Upper lobe of right lung (tissue), 1 donor: ENCODE data around the gene AQP3. TPM values are rescaled to one million over a fixed set of nuclear protein-coding genes. Genes with fewer than 3 reads are reported as not detected.

Experiments used
- ATAC-seq: fragments of 200-7000 bp; cut with Tn5 transposase; one replicate; pipeline ENCODE4 v1.9.1; 2020; ENCODE audit warnings: mild to moderate bottlenecking, moderate library complexity
- DNase-seq: peaks from one replicate; pipeline ENCODE4 v3.0.0-alpha.2; 2020
- H3K27ac ChIP-seq: fragments of 200-600 bp; one replicate; pipeline ENCODE4 v1.8.0; 2022
- H3K27me3 ChIP-seq: fragments of 200-600 bp; one replicate; pipeline ENCODE4 v1.8.0; 2022; ENCODE audit warnings: mild to moderate bottlenecking
- H3K36me3 ChIP-seq: fragments of 200-600 bp; one replicate; pipeline ENCODE4 v1.8.0; 2022
- H3K4me1 ChIP-seq: fragments of 200-600 bp; one replicate; pipeline ENCODE4 v1.8.0; 2022
- H3K4me3 ChIP-seq: fragments of 200-600 bp; one replicate; pipeline ENCODE4 v1.8.0; 2022; ENCODE audit warnings: mild to moderate bottlenecking
- H3K9me3 ChIP-seq: fragments of 200-600 bp; one replicate; pipeline ENCODE4 v1.8.0; 2022
- intact Hi-C: fragments of 100-400 bp; cut with DNase I; formaldehyde crosslinking; loops from one replicate; pipeline ENCODE4 v1.11.0; 2022
- total RNA-seq: library from RNA; stranded (reverse); fragmentation: NEBNext Ultra II Directional; extraction: Animal tissue kit (Norgen Biotek cat#: 25700); gene quantifications from one replicate; pipeline ENCODE4 v1.2.1, GENCODE V29; 2021
- TF ChIP-seq, protein P1 (sequence below): fragments of 200-600 bp; IDR thresholded peaks from one replicate; pipeline ENCODE4 v1.8.0; 2022; ENCODE audit warnings: antibody characterized with exemption
- donor health status: DM: no; HTN: yes; CAD: no; lungs with severe emphysema.

AQP3 gene
- total RNA-seq, 1 donor from 2014 or later = 352 TPM

DNA sequence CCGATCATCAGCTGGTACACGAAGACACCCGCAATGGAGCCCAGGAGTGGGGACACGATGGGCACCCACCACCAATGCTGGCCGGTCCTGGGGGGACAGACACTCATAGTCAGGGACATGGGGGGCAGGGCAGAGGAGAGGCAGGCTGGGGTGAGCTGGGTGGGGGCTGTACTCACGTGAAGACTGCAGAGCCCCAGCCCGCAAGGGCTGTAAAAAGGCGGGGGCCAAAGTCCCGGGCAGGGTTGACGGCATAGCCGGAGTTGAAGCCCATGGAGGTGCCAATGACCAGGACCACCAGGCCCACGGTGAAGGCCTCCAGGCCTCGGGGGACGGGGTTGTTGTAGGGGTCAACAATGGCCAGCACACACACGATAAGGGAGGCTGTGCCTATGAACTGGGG lies 5.3 kb downstream of the AQP3 start:
- no peak for ATAC-seq
- no peaks in the 10 kb centered on the region for H3K9me3 ChIP-seq
- no peak overlapping the region for H3K4me3 ChIP-seq
- H3K27me3 ChIP-seq = no peaks in the 10 kb centered on the region
- no peak for DNase-seq
- intact Hi-C loops = no loop called here
- H3K27ac ChIP-seq = no peak overlapping the region
- H3K4me1 ChIP-seq = peaks cover 12% of the 10 kb centered on the region
- TF ChIP-seq, protein P1, sequence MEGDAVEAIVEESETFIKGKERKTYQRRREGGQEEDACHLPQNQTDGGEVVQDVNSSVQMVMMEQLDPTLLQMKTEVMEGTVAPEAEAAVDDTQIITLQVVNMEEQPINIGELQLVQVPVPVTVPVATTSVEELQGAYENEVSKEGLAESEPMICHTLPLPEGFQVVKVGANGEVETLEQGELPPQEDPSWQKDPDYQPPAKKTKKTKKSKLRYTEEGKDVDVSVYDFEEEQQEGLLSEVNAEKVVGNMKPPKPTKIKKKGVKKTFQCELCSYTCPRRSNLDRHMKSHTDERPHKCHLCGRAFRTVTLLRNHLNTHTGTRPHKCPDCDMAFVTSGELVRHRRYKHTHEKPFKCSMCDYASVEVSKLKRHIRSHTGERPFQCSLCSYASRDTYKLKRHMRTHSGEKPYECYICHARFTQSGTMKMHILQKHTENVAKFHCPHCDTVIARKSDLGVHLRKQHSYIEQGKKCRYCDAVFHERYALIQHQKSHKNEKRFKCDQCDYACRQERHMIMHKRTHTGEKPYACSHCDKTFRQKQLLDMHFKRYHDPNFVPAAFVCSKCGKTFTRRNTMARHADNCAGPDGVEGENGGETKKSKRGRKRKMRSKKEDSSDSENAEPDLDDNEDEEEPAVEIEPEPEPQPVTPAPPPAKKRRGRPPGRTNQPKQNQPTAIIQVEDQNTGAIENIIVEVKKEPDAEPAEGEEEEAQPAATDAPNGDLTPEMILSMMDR = no peak
- H3K36me3 ChIP-seq = peaks cover 11% of the 10 kb centered on the region

DNA sequence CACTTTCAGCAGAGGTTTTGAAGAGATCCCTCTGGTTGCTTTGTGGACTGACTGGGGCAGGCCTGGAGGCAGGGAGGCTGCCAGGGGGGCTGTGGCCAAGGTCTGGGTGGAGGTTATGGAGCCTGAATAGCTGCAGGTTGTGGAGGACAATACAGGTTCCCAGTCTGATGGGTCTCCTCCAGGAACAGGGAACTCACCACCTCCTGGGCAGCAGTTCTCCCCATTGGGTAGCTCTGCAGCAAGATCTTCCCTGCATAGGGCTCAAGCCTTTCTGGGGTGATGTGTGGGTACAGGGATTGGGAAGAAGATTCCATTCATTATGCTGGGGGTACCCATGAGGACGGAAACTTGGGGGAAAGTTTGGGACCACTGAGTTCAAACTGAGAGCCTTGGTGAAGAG lies 6.8 kb downstream of the AQP3 start:
- ATAC-seq = no peak
- no peak overlapping the region for H3K4me3 ChIP-seq
- TF ChIP-seq, protein P1 = no peak
- intact Hi-C loops = no loop called here
- no peaks in the 10 kb centered on the region for H3K27me3 ChIP-seq
- no peak for DNase-seq
- peaks cover 7% of the 10 kb centered on the region for H3K4me1 ChIP-seq
- H3K9me3 ChIP-seq = no peaks in the 10 kb centered on the region
- H3K27ac ChIP-seq = no peak overlapping the region
- H3K36me3 ChIP-seq = peaks cover 11% of the 10 kb centered on the region

DNA sequence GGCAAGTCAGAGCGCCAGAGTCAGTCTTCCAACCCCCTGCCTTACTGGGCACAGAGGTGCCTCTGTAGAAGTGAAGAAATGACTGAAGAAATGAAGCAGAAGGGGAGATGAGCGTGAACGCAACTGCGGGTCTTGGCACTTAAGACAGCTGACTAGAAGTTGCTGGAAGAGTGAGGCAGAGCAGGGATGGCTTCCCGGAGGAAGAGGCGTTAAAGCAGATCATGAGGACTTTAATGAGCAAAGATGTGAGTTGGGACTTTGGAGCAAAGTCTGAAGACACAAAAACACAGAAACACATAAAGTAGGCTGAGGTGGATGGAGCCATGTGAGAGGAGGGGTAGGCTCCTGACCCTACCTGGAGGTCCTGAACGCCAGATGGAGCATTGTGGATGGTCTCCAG lies 7.2 kb downstream of the AQP3 start:
- ATAC-seq (no peak), DNase-seq (no peak)
- Histone ChIP-seq H3K4me3 (no peak overlapping the region), H3K27ac (no peak overlapping the region), H3K9me3 (no peaks in the 10 kb centered on the region), H3K4me1 (peaks cover 7% of the 10 kb centered on the region), H3K27me3 (no peaks in the 10 kb centered on the region), H3K36me3 (peaks cover 11% of the 10 kb centered on the region)
- intact Hi-C loops = no loop called here
- TF ChIP-seq, protein P1 = no peak

DNA sequence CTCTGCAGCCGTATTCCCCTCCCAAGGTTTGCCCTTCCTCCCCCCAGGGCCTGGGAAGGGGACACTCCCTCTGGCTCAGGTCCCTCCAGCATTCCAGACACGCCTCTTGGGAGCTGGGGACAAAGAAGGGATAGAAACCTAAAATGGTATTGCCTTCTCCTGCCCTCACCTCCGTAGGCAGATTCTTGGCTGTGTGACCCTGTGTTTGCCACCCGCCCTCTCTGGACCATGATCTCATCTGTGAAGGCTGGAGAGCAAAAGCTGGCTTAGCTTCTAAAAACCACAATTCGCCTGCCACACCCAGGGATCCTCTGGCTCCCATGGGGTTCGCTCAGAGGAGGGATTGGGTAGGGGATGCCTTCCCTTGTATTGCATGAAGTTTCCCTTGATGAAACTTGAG lies 7.7 kb downstream of the AQP3 start:
- no peaks in the 10 kb centered on the region for H3K9me3 ChIP-seq

GRCh38 chr9:33438926-33439680 lies 8.3 kb downstream of the AQP3 start:
- peaks cover 7% of the 10 kb centered on the region for H3K4me1 ChIP-seq
- DNase-seq = no peak
- no peaks in the 10 kb centered on the region for H3K27me3 ChIP-seq
- TF ChIP-seq, protein P1 = no peak
- intact Hi-C loops = no loop called here
- no peak overlapping the region for H3K27ac ChIP-seq
- ATAC-seq = no peak
- no peak overlapping the region for H3K4me3 ChIP-seq
- no peaks in the 10 kb centered on the region for H3K9me3 ChIP-seq
- H3K36me3 ChIP-seq = peaks cover 11% of the 10 kb centered on the region

More for the DNA sequence above, 7.7 kb downstream of the AQP3 start:
- no peak overlapping the region for H3K4me3 ChIP-seq
- DNase-seq (no peak), ATAC-seq (peak; percentile 23)
- H3K27me3 ChIP-seq = no peaks in the 10 kb centered on the region
- intact Hi-C loops = no loop called here
- peaks cover 11% of the 10 kb centered on the region for H3K36me3 ChIP-seq
- TF ChIP-seq, protein P1 = no peak
- H3K4me1 ChIP-seq = peaks cover 7% of the 10 kb centered on the region
- no peak overlapping the region for H3K27ac ChIP-seq

DNA sequence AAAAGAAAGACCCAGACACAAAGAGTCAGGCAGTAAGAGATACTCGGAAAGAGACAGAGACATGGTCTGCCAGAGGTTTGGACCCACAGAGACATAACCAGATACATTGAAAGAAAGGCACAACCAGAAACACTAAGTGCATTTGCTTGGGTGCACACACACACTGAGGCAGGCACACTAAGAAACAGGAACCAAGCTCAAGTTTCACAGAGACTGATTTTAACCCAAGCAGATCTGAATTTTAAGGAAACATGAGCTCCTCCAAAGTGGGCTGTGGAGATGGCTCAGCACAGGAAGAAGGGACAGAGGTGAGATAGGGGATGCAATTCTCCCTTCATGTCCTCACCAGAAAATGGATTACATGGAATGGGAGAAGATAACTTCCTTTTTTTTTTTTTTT lies 9.5 kb downstream of the AQP3 start:
- Histone ChIP-seq H3K9me3 (no peaks in the 10 kb centered on the region), H3K27me3 (no peaks in the 10 kb centered on the region), H3K4me1 (peaks cover 3% of the 10 kb centered on the region), H3K4me3 (no peak overlapping the region), H3K27ac (no peak overlapping the region), H3K36me3 (peaks cover 8% of the 10 kb centered on the region)
- intact Hi-C loops = no loop called here
- TF ChIP-seq, protein P1 = no peak
- no peak for ATAC-seq
- no peak for DNase-seq
